AG04449 (cell line): ENCODE data around the gene DIRAS2.

ENCODE experiments used
- CTCF ChIA-PET: fragments of 350-600 bp; formaldehyde crosslinking; extraction: SDS; loops from one replicate; lab custom pipeline; 2021; ENCODE audit warnings: antibody characterized with exemption; lab: Yijun Ruan, JAX
- POLR2A ChIA-PET: fragments of 400-600, 350-600 bp; formaldehyde crosslinking; extraction: SDS; loops from one replicate; lab custom pipeline; 2020; ENCODE audit warnings: antibody characterized with exemption, inconsistent platforms; lab: Yijun Ruan, JAX
- DNase-seq: peaks from one replicate; pipeline ENCODE4 v3.0.0-alpha.2; 2010; ENCODE audit warnings: low read depth, low spot score
- H3K4me3 ChIP-seq: 2 replicates; pipeline ENCODE4 v1.5.1; 2011; ENCODE audit warnings: low read depth, mild to moderate bottlenecking, control low read depth, low read length
- CTCF ChIP-seq: IDR thresholded peaks from one replicate; pipeline ENCODE4 v1.5.1; 2011; ENCODE audit warnings: mild to moderate bottlenecking, moderate library complexity, low read length, control low read depth, inconsistent platforms; ENCODE audit not compliant: insufficient read depth; ENCODE audit errors: missing control alignments

The DIRAS2 gene

GRCh38 chr9:90611121-90611520, 31.5 kb downstream of the DIRAS2 start:
- H3K4me3 ChIP-seq = no peak overlapping the region
- POLR2A ChIA-PET = no interaction called here
- no peak for DNase-seq
- no peak for TF ChIP-seq CTCF
- CTCF ChIA-PET = no interaction called here

GRCh38 chr9:90607701-90608516, 34.7 kb downstream of the DIRAS2 start:
- ChIA-PET POLR2A (no interaction called here), CTCF (no interaction called here)
- TF ChIP-seq CTCF = no peak
- DNase-seq = no peak
- no peak overlapping the region for H3K4me3 ChIP-seq

GRCh38 chr9:90600029-90600428, 42.6 kb downstream of the DIRAS2 start:
- ChIA-PET CTCF (no interaction called here), POLR2A (no interaction called here)
- H3K4me3 ChIP-seq = no peak overlapping the region
- no peak for DNase-seq
- TF ChIP-seq CTCF = no peak

- no peak for DNase-seq
- no peak for TF ChIP-seq CTCF
- ChIA-PET CTCF (no interaction called here), POLR2A (no interaction called here)
- H3K4me3 ChIP-seq = no peak overlapping the region
Measured at GRCh38 chr9:90598191-90598590, 44.4 kb downstream of the DIRAS2 start.

- POLR2A ChIA-PET = no interaction called here
- no peak for TF ChIP-seq CTCF
- no peak for DNase-seq
- no peak overlapping the region for H3K4me3 ChIP-seq
- CTCF ChIA-PET = no interaction called here
Measured at GRCh38 chr9:90593646-90594045, 49.0 kb downstream of the DIRAS2 start.

GRCh38 chr9:90580576-90580975, 62.0 kb downstream of the DIRAS2 start:
- H3K4me3 ChIP-seq = no peak overlapping the region
- no peak for TF ChIP-seq CTCF
- CTCF ChIA-PET = no interaction called here
- DNase-seq = no peak
- POLR2A ChIA-PET = no interaction called here
